ENCODE results near the gene LNX2.

The LNX2 gene

GRCh38 chr13:27549406-27549981 is 70.8 kb downstream of the LNX2 start:
- Mint-ChIP-seq H3K27me3 (no peaks in the 10 kb centered on the region), H3K4me3 (no peak overlapping the region), H3K36me3 (ENCODE audit: low read depth) (peaks cover 51% of the 10 kb centered on the region), H3K4me1 (ENCODE audit: low read depth) (peaks cover 5% of the 10 kb centered on the region), H3K27ac (no peak overlapping the region), H3K9me3 (no peaks in the 10 kb centered on the region)
- intact Hi-C loops (cut with micrococcal nuclease): no loop called here

- intact Hi-C loops (cut with micrococcal nuclease): no loop called here
- no peak overlapping the region for H3K27ac Mint-ChIP-seq
- no peak overlapping the region for H3K4me3 Mint-ChIP-seq
- H3K9me3 Mint-ChIP-seq: no peaks in the 10 kb centered on the region
- no peaks in the 10 kb centered on the region for H3K27me3 Mint-ChIP-seq
- no peaks in the 10 kb centered on the region for H3K4me1 Mint-ChIP-seq (ENCODE audit: low read depth)
- peaks cover 13% of the 10 kb centered on the region for H3K36me3 Mint-ChIP-seq (ENCODE audit: low read depth)
Observed at GRCh38 chr13:27542220-27542619, 78.1 kb downstream of the LNX2 start.

- Mint-ChIP-seq H3K36me3 (ENCODE audit: low read depth) (peaks cover 13% of the 10 kb centered on the region), H3K4me1 (ENCODE audit: low read depth) (no peaks in the 10 kb centered on the region), H3K27me3 (no peaks in the 10 kb centered on the region), H3K27ac (no peak overlapping the region), H3K4me3 (no peak overlapping the region), H3K9me3 (no peaks in the 10 kb centered on the region)
- intact Hi-C loops (cut with micrococcal nuclease): no loop called here
Observed at GRCh38 chr13:27541386-27541785, 78.9 kb downstream of the LNX2 start.

- intact Hi-C loops (cut with micrococcal nuclease): no loop called here
- Mint-ChIP-seq H3K4me3 (no peak overlapping the region), H3K27me3 (peaks cover 1% of the 10 kb centered on the region), H3K9me3 (no peaks in the 10 kb centered on the region), H3K27ac (no peak overlapping the region), H3K4me1 (ENCODE audit: low read depth) (peaks cover 9% of the 10 kb centered on the region), H3K36me3 (ENCODE audit: low read depth) (no peaks in the 10 kb centered on the region)
Observed at GRCh38 chr13:27536361-27537101, 83.8 kb downstream of the LNX2 start.

- Mint-ChIP-seq H3K27ac (no peak overlapping the region), H3K27me3 (peaks cover 3% of the 10 kb centered on the region), H3K4me3 (no peak overlapping the region), H3K36me3 (ENCODE audit: low read depth) (no peaks in the 10 kb centered on the region), H3K4me1 (ENCODE audit: low read depth) (peaks cover 9% of the 10 kb centered on the region), H3K9me3 (no peaks in the 10 kb centered on the region)
- intact Hi-C loops (cut with micrococcal nuclease): no loop called here
Observed at GRCh38 chr13:27535546-27535945, 84.8 kb downstream of the LNX2 start.

GRCh38 chr13:27534981-27535380 is 85.3 kb downstream of the LNX2 start:
- peaks cover 9% of the 10 kb centered on the region for H3K4me1 Mint-ChIP-seq (ENCODE audit: low read depth)
- H3K4me3 Mint-ChIP-seq: no peak overlapping the region
- H3K9me3 Mint-ChIP-seq: no peaks in the 10 kb centered on the region
- intact Hi-C loops (cut with micrococcal nuclease): loop anchor here (5.0 kb wide), 1 partner anchor 447 kb away; no protein-coding TSS in a partner anchor
- H3K36me3 Mint-ChIP-seq (ENCODE audit: low read depth): no peaks in the 10 kb centered on the region
- H3K27me3 Mint-ChIP-seq: peaks cover 3% of the 10 kb centered on the region
- no peak overlapping the region for H3K27ac Mint-ChIP-seq

- intact Hi-C loops (cut with micrococcal nuclease): loop anchor here (5.0 kb wide), 1 partner anchor 448 kb away; no protein-coding TSS in a partner anchor
- Mint-ChIP-seq H3K27me3 (peaks cover 3% of the 10 kb centered on the region), H3K9me3 (no peaks in the 10 kb centered on the region), H3K27ac (no peak overlapping the region), H3K4me1 (ENCODE audit: low read depth) (peaks cover 9% of the 10 kb centered on the region), H3K36me3 (ENCODE audit: low read depth) (no peaks in the 10 kb centered on the region), H3K4me3 (no peak overlapping the region)
Observed at GRCh38 chr13:27534108-27534980, 86.0 kb downstream of the LNX2 start.

- H3K36me3 Mint-ChIP-seq (ENCODE audit: low read depth): no peaks in the 10 kb centered on the region
- H3K4me3 Mint-ChIP-seq: peak overlapping the region; percentile 51
- intact Hi-C loops (cut with micrococcal nuclease): loop anchor here (1.0 to 5.0 kb wide), 3 partner anchors 158 to 449 kb away; no protein-coding TSS in a partner anchor
- H3K27me3 Mint-ChIP-seq: peaks cover 3% of the 10 kb centered on the region
- H3K27ac Mint-ChIP-seq: no peak overlapping the region
- peaks cover 9% of the 10 kb centered on the region for H3K4me1 Mint-ChIP-seq (ENCODE audit: low read depth)
- H3K9me3 Mint-ChIP-seq: peaks cover 6% of the 10 kb centered on the region
Observed at GRCh38 chr13:27533155-27533643, 87.1 kb downstream of the LNX2 start.

- intact Hi-C loops (cut with micrococcal nuclease): no loop called here
- Mint-ChIP-seq H3K9me3 (peaks cover 12% of the 10 kb centered on the region), H3K4me3 (no peak overlapping the region), H3K27ac (no peak overlapping the region), H3K4me1 (ENCODE audit: low read depth) (peaks cover 18% of the 10 kb centered on the region), H3K36me3 (ENCODE audit: low read depth) (no peaks in the 10 kb centered on the region), H3K27me3 (peaks cover 6% of the 10 kb centered on the region)
Observed at GRCh38 chr13:27528908-27529307, 91.4 kb downstream of the LNX2 start.

GRCh38 chr13:27526516-27526915 is 93.8 kb downstream of the LNX2 start:
- Mint-ChIP-seq H3K27ac (no peak overlapping the region), H3K9me3 (peaks cover 12% of the 10 kb centered on the region), H3K4me3 (no peak overlapping the region), H3K27me3 (peaks cover 4% of the 10 kb centered on the region), H3K36me3 (ENCODE audit: low read depth) (no peaks in the 10 kb centered on the region), H3K4me1 (ENCODE audit: low read depth) (peaks cover 22% of the 10 kb centered on the region)
- intact Hi-C loops (cut with micrococcal nuclease): no loop called here

GRCh38 chr13:27524981-27525975 is 95.1 kb downstream of the LNX2 start:
- Mint-ChIP-seq H3K4me3 (no peak overlapping the region), H3K27ac (no peak overlapping the region), H3K9me3 (peaks cover 12% of the 10 kb centered on the region), H3K27me3 (peaks cover 4% of the 10 kb centered on the region), H3K4me1 (ENCODE audit: low read depth) (peaks cover 22% of the 10 kb centered on the region), H3K36me3 (ENCODE audit: low read depth) (no peaks in the 10 kb centered on the region)
- intact Hi-C loops (cut with micrococcal nuclease): no loop called here

GRCh38 chr13:27523346-27524073 is 96.8 kb downstream of the LNX2 start:
- peaks cover 6% of the 10 kb centered on the region for H3K27me3 Mint-ChIP-seq
- intact Hi-C loops (cut with micrococcal nuclease): no loop called here
- peaks cover 9% of the 10 kb centered on the region for H3K9me3 Mint-ChIP-seq
- no peaks in the 10 kb centered on the region for H3K36me3 Mint-ChIP-seq (ENCODE audit: low read depth)
- peaks cover 22% of the 10 kb centered on the region for H3K4me1 Mint-ChIP-seq (ENCODE audit: low read depth)
- no peak overlapping the region for H3K4me3 Mint-ChIP-seq
- H3K27ac Mint-ChIP-seq: peak overlapping the region; percentile 71

Data from dendritic cell treated with granulocyte-macrophage colony-stimulating factor and Interleukin-4, amounts not matched to agents 40 ng/mL and 50 ng/mL, for 4 days (primary cell).